Measurements from ENCODE around the gene NOTCH2NLA.
"Not testable (repeated sequence)": the region's sequence is repeated elsewhere in the genome, so short reads cannot be mapped to it uniquely, and the experiment has no call there.

GRCh38 chr1:146264761-146265160 is 35.9 kb upstream of the NOTCH2NLA start:
- TF ChIP-seq, protein P1, sequence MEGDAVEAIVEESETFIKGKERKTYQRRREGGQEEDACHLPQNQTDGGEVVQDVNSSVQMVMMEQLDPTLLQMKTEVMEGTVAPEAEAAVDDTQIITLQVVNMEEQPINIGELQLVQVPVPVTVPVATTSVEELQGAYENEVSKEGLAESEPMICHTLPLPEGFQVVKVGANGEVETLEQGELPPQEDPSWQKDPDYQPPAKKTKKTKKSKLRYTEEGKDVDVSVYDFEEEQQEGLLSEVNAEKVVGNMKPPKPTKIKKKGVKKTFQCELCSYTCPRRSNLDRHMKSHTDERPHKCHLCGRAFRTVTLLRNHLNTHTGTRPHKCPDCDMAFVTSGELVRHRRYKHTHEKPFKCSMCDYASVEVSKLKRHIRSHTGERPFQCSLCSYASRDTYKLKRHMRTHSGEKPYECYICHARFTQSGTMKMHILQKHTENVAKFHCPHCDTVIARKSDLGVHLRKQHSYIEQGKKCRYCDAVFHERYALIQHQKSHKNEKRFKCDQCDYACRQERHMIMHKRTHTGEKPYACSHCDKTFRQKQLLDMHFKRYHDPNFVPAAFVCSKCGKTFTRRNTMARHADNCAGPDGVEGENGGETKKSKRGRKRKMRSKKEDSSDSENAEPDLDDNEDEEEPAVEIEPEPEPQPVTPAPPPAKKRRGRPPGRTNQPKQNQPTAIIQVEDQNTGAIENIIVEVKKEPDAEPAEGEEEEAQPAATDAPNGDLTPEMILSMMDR (IDR thresholded peaks at IDR 0.05; ENCODE audit: insufficient read depth, low read length), result not testable (repeated sequence)
- not testable (repeated sequence) for TF ChIP-seq SPI1 (IDR thresholded peaks at IDR 0.05; ENCODE audit: borderline replicate concordance, low read depth)
